ENCODE data around the gene MME.
A peak's percentile ranks its signal among the peaks of the same experiment; 100 is the strongest.
"Not testable (repeated sequence)": the region's sequence is repeated elsewhere in the genome, so short reads cannot be mapped to it uniquely, and the experiment has no call there.

The MME gene

DNA sequence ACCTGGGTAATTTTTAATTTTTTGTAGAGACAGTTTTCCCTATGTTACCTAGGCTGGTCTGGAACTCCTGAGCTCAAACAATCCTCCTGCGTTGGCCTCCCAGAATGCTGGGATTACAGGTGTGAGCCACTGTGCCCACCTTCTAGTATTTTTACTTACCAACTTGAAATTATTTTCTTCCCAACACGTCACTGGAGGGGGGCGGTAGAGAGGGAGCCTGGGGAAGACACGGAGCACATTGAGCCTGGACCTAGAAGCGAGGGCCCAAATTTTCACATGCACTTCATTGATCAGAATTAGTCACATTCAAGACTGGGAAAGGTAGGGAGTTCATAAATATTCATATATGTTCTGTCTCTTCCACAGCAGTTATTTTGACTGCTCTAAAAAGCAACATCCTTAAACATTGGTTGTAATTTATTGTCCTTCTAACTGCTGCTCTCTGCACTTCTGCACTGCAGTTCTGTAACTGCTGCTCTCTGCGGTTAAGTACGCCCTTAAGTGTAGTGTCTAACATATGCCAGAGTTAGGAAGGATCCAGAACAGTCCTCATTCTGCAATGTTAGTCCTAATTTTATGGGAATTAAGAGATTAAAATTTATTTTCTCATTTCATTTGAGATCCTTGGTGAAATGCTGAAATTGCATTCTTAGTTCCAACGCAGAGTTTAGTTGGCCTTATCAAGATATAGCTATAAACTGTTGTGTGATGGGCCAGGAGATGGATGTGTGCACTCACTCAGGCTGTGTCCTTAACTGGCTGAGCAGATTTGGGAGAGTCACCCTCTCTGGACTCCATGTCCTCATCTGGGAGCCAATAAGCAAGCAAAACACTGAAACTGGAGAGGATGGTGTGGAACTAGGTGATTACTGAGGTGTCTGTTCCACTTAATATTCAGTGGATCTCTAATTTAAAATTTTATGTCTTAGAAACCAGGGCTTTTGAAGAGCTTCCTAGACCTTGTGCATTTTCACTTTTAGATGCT, 115.1 kb downstream of the MME start:
- DNase-seq (ENCODE audit: low read depth): no peak

DNA sequence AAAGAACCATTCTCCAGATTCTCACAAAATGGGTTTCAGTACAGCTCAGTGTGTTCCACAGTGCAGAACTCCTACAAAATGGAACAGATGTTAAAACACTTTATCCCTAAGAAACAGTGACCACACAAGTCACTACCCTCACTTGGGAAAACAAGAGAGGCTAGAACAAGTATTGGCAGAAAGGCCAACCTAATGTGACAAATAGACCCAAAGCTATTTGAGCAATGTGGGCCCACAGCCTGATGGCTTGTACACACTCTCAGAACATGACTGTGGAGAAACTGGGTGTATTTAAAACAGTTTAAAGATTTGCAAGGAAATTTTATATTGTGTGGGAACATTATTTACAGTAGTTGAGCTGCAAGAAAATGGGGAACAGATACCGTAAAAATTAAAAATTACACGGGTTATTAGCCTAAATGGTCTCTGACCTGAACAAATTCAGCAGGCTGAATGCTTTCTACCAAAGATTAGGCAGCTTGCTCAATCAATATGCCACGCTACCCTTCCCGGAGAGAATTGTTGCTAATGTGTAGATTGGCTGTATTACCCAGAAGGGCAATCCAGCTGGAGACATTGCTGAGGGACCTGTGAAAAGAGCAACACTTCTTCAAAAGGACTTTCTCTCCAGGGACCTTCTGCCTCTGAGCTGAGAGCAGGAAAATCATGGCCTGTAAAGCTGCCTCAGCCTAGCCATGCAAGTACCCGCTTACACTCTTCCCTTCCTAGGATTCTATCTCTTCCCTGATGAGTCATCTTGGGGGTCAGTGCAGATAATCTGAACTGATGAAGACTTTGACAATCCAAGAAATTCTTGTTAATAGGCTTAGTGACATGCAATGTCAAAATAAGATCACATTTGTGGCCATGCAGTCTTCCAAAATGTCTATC, 116.3 kb downstream of the MME start:
- no peak for DNase-seq (ENCODE audit: low read depth)

DNA sequence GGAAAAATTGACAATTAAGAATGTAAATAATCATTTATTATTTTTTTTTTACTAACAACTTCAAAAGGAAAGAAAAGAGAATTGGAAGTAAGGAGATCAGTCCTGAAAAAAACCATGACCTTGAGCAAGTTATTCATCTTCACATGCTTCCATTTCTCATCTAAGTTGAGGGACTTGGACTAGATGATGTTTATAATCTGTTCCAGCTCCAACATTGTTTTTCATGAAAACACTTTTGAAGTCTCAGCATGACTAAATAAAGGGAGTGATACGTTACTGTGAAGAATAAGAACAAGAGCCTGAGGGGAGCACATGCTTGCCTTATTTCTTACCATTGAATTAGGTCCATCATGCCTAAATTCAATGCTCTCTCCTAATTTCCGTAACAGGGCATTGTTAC, 117.7 kb downstream of the MME start:
- DNase-seq (ENCODE audit: low read depth): no peak

DNA sequence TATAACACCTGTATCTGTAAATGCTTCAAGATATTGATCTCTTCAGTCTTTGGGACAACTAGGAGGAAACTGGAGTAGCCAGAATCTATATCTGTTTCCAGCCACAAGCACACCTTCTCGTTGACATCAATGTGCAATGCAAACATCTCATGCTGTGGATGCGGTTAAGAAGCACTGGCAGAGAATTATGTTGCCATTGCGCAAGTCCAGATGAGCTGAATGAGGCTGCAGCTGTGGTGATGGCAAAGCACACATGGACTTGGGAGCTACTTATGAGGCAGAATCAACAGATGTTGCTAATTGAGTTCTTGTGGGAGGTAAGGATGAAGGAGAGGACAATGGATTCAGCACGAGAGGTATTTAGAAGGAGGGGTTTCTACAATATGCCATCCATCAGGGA, 122.5 kb downstream of the MME start:
- peak; percentile 19 for DNase-seq (ENCODE audit: low read depth)

DNA sequence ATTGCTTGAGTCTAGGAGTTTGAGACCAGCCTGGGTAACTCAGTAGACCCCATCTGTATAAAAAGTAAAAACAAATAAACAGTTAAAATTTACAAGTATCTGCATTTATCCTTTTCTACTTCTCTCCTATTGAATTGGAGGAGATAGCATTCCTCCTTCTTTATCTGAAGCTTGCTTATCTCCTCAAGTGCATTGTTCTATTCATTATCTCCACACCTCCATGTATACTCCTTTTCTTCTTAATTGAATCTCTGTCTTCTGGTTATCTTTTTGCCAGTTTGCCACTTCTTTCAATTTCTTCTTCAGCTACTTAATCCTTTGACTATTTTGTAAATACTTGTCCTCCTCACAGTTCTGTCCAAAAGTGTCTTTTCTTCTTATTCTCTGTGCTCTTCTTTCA, 124.7 kb downstream of the MME start:
- no peak for DNase-seq (ENCODE audit: low read depth)

DNA sequence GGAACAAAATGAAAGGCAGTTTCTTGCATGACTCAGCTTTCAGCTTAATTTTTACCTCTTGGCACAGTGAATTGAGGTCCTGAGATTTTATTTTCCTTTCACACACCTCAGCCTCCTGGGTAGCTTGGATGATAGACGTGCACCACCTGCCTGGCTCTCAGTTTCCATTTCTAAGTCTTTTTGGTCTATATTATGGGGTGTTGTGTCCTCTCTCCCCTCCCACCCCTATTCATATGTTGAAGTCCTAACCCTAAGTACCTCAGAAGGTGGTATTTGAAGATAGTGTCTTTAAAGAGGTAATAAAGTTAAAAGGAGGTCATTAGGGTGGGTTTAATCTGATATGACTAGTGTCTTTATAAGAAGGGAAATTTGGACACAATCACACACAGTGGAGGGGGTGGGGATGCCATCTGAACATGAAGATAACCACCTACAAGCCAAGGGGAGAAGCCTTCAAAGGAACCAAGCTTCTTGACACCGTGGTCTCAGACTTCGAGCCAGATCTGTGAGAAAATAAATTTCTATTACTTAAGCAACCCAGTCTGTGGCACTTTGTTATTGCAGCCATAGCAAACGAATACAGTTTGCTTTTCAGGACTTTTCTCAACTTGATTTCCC, 128.2 kb downstream of the MME start:
- DNase-seq (ENCODE audit: low read depth): no peak

DNA sequence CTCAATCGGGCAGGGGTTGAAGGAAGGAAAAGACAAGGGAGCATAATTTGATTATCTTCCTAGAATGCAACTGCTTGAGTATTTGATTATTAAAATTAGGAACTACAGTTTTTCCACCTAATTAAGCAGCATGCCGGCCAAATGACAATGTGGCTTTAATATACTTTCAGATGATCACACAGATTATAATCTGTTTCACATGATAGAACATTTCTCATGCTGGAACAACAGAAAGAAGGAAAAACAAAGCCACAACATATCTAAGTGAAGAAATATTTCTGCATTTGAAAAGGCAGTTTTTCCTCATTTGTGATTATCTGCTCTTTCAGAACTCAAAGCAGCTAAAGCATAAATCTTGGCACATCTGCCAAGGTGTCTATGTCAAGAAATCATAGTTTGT, 130.6 kb downstream of the MME start:
- no peak for DNase-seq (ENCODE audit: low read depth)

DNA sequence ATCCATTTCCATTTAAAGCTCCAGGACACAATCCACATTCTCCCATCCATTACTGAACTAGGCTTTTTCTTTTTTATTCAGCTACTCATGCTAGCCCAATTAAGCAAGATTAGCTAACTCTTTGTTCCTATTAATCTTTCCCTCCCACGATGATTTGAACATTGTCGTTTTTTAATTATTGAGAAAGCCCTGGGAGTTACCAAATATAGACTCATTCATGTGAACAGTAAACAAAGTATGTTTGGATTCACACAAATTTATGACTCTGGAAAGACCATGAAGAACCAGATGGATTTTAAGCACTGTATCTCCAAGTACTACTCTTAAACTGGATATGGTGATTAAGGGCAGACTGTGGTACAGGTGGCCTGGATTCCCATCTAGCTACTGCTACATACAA, 131.1 kb downstream of the MME start:
- no peak for DNase-seq (ENCODE audit: low read depth)

DNA sequence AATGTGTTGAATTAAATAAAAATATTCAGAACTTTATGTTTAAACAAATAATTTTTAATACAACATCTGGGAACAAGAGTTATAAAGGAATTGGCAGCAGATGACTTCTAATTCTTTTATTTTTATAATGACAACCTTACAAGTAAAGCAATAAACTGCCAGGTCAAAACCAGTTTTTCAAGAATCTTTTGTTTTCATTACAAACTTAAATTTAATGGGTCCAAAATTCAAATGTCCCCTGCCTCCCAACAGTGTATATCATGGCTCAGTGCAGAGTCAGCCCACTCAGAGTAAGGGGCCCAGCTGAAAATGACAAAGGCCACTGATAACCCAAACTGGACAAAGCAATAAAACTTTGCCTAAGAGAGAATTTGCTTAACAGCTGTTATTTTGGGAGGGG, 131.8 kb downstream of the MME start:
- no peak for DNase-seq (ENCODE audit: low read depth)

DNA sequence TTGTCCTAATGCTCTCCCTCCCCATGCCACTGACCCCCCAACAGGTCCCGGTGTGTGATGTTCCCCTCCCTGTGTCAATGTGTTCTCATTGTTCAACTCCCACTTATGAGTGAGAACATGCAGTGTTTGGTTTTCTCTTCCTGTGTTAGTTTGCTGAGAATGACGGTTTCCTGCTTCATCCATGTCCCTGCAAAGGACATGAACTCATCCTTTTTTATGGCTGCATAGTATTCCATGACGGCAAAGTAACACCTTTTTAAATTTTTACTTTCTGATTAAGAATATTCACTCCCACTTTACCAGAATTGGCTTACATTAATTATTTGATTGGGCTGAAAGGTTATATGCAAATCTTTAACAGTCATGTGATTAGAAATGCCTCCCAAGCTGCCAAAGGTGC, 135.9 kb downstream of the MME start:
- not testable (repeated sequence) for DNase-seq (ENCODE audit: low read depth)

DNA sequence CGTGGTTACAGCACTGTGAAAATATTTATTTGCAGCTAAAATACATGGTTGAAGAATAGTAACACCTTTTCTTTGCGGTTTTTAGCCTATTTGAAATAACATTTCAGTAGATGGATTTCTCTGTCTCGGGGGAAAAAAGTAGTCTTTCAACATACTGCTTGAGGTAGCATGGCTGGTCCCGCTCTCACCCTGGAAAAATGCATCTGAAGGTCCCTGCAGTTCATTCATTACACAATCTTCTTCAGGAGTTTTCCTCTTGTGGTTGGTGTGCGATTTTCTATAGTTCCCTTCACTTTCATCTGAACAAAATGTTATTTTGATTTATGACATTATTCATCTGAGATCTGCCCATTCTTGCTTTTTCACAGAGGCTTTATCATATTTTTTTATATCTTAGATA, 137.5 kb downstream of the MME start:
- no peak for DNase-seq (ENCODE audit: low read depth)

DNA sequence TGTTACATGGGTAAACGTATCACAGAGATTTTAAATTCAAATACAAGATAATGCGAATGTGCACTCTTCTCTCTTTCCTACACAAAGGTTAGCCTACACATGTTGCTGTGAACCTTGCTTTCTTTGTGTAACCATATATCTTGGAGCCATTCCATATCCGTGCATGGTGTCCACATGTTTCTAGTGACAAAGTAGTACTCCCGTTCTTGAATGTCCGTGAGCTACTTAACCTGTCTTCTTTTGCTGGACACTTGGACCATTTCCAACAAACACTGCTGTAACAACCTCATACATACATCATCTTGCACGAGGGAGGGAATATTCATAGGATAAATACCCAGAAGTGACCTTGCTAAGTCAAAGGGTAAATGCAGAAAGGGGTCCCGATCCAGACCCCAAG, 138.3 kb downstream of the MME start:
- no peak for DNase-seq (ENCODE audit: low read depth)

DNA sequence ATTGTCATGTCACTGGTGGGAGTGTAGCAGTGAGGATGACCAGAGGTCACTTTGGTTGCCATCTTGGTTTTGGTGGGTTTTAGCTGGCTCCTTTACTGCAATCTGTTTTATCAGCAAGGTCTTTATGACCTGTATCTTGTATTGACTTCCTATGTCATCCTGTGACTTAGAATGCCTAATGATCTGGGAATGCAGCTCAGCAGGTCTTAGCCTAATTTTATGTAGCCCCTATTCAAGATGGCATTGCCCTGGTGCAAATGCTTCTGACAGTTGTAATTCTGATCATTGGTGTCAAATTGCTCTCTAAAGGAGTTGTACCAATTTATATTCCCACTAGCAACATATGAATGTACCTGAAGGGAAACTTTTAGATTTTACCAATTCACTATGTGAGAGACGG, 139.0 kb downstream of the MME start:
- DNase-seq (ENCODE audit: low read depth): no peak

DNA sequence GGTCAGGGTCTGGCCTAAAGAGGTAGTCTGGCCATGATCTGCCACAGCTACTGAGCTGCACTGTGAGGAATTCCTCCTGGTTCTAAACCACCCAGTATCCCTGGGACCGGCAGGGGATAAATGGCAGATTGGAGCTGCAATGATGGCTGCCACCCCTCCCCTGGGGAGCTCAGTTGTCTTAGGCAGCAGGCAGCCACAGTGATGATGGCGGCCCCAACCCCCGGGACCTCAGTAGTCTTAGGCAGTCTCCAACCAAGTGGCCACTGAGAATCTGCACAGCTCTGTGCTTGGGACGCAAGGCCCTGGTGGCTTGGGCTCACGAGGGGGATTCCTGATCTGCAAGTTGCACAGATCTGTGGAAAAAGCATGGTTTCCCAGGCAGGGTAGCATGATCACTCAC, 145.3 kb downstream of the MME start:
- no peak for DNase-seq (ENCODE audit: low read depth)

DNA sequence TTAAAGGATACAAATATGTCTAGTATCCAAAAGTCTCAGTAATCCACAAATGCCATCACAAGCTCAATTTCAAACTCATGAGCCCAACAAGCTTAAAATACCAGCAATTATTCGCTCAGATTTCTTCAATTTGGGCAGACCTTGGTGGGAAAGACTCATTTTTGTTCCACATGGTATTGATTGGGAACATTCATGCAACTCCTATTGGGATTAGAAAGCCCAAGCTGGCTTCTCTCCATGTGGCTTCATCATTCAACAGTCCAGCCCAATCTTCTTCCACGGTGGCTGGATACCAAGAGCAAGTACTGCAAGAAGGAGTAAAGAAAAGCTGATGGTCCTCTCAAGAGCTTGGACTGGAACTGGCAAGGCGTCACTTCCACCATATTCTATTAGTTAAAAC, 147.0 kb downstream of the MME start:
- no peak for DNase-seq (ENCODE audit: low read depth)

DNA sequence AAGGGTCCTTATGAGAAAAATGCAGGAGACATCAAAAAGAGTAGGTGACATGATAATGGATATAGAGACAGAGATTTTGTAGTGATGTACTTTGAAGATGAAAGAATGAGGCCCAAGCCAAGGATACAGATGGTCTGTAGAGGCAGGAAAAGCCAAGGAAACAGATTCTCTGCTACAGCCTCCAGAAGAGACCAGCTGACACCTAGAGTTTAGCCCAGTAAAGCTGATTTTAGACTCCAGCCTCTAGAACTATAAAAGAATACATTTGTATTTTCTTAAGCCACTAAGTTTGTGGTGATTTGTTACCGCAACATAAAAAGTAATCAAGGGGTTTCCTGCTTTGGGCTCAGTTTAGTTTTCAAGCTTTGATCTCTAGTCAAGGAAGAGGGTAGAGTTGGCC, 148.6 kb downstream of the MME start:
- no peak for DNase-seq (ENCODE audit: low read depth)

DNA sequence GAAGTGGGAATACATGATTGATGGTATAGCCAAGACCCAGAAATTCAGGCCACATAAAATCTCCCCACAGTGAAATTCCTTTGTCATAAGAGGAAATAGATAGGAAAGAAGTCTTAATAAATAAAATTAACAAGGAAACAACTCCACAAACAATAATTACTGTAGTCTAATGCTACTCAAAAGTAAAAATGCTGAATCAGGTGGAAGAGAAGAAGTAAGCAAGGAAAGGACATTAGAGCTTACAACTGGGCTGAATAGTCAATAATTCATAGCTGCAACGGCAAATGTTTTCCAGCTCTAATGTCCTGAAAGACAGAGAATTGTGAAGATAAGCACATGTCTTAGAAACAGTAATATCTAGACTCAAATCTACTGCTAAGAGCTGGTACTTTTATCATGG, 149.0 kb downstream of the MME start:
- no peak for DNase-seq (ENCODE audit: low read depth)

DNA sequence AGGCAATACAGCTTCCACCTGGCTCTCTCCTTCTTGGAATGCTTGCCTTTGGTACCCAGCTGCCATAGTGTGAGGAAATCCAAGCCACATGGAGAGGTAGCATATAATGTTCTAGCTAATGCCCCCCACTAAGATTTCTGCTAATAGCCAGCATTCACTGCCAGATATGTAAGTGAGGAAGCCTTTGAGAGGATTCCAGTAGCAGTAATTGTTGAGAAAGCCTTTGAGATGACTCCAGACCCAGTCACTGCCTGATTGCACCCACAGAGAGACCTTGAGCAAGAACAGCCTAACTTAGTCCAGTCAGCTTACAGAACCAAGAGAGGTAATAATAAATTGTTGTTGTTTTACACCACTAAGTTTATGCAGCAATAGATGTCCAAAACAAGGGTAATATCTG, 150.3 kb downstream of the MME start:
- DNase-seq (ENCODE audit: low read depth): peak; percentile 42

DNA sequence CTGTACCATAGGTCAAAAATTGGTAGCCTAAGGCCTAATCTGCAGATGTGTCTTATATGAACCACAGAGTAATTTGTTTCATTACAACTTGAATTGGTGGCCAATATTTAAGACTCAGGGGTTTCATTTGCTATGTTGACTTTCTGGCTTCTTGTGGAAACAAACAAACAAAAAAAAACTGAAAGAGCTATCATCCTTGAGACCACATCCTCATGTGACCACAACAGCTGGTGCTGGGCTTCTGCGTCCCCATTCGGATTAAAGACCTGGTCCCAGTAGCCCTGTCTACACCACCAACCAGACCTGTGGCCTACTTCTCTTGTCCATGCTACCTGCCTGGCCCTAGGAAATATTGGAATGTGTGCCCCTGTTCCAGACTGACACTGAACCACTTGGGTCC, 151.7 kb downstream of the MME start:
- DNase-seq (ENCODE audit: low read depth): no peak

DNA sequence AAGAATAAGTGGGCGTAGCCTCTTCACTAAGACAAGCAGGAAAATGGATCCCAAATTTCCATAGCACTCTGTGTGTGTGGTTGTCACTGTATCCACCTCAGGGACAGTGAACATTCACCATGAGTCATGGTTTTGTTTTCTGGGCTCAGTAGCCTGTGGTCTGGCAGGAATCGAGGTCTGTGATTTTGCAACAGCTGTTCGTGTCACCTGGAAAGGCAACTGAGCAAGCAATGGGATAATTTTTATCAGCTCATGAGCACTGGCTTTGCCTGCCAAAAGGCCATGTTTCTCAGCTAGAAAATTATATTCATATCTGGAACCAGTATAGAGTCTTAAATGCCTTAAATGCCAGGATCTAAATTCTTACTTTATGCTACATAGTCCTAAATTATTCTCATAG, 152.5 kb downstream of the MME start:
- peak; percentile 87 for DNase-seq (ENCODE audit: low read depth)

DNA sequence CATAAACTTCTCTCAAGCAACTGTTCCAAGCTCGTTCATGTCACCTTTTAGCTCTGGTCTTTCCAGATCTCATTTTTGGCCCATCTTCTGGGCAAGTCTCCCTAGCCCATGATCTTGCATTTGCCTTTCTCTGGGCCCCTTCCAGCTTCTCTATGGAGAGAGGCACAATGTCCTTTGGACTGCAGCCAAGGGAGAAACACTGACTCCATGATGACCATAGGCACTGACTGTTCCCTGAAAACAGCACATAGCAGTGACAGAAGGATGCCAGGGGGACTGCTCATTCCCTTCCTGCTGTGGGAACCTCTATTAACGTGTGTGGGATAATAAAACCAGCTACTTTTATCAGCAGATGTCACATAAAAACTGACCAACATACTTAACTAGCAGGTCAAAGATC, 153.1 kb downstream of the MME start:
- DNase-seq (ENCODE audit: low read depth): peak; percentile 89

All from ELR (cell line).